Spleen (tissue), 11 donors: ENCODE results near the gene KLHL2. TPM values are rescaled to one million over a fixed set of nuclear protein-coding genes. Genes with fewer than 3 reads are reported as not detected.
"Not testable (repeated sequence)": the region's sequence is repeated elsewhere in the genome, so short reads cannot be mapped to it uniquely, and the experiment has no call there.

ENCODE experiments used
- DNase-seq: peaks from one replicate; pipeline ENCODE4 v3.0.0-alpha.2; 2020
- H3K27ac ChIP-seq, 8 donors: fragments of 200-600 bp; sonication (generic) in 7 of 8; 1 replicate in 4 of 8; 2 replicates in 4 of 8; pipeline versions ENCODE4 v1.5.0 to v1.8.0; 2016 to 2021; ENCODE audit warnings: inconsistent platforms in 4 of 8, mild to moderate bottlenecking in 4 of 8, moderate library complexity in 1 of 8
- H3K27me3 ChIP-seq, 7 donors: fragments of 200-600 bp; sonication (generic) in 6 of 7; replicated peaks in 1 of 7; 1 replicate in 4 of 7; 2 replicates in 3 of 7; pipeline versions ENCODE4 v1.5.0 to v1.8.0; 2016 to 2021; ENCODE audit warnings: inconsistent platforms in 3 of 7, mild to moderate bottlenecking in 1 of 7
- H3K36me3 ChIP-seq, 6 donors: fragments of 200-600 bp; sonication (generic) in 5 of 6; 1 replicate in 4 of 6; 2 replicates in 2 of 6; pipeline versions ENCODE4 v1.5.0 to v1.8.0; 2016 to 2021; ENCODE audit warnings: inconsistent platforms in 2 of 6
- H3K4me1 ChIP-seq, 6 donors: fragments of 200-600 bp; sonication (generic) in 5 of 6; 1 replicate in 3 of 6; 2 replicates in 3 of 6; pipeline versions ENCODE4 v1.5.0 to v1.8.0; 2016 to 2021; ENCODE audit warnings: inconsistent platforms in 3 of 6
- H3K4me3 ChIP-seq, 8 donors: fragments of 200-600 bp; sonication (generic) in 7 of 8; 1 replicate in 4 of 8; 2 replicates in 4 of 8; pipeline versions ENCODE4 v1.5.0 to v1.8.0; 2016 to 2021; ENCODE audit warnings: inconsistent platforms in 4 of 8, mild to moderate bottlenecking in 4 of 8, moderate library complexity in 2 of 8
- H3K9me3 ChIP-seq, 8 donors: fragments of 200-600 bp; sonication (generic) in 7 of 8; 1 replicate in 4 of 8; 2 replicates in 4 of 8; pipeline versions ENCODE4 v1.5.0 to v1.8.0; 2016 to 2021; ENCODE audit warnings: inconsistent platforms in 4 of 8
- CTCF ChIP-seq, 11 experiments: fragments of 200-600 bp in 7 of 11; fragments of 450-650 bp in 4 of 11; sonication (generic) in 4 of 11; IDR thresholded peaks in 8 of 11; conservative IDR thresholded peaks in 3 of 11; 1 replicate in 7 of 11; 2 replicates in 4 of 11; pipeline versions ENCODE4 v1.4.0 to v1.8.0; 2016 to 2021; ENCODE audit warnings: antibody characterized with exemption in 11 of 11, inconsistent platforms in 4 of 11, mild to moderate bottlenecking in 1 of 11
- POLR2AphosphoS5 ChIP-seq, 3 donors: sonication (generic); formaldehyde crosslinking; IDR thresholded peaks; one replicate each; pipeline ENCODE4 v1.5.1; 2017; ENCODE audit warnings: antibody characterized with exemption in 3 of 3
- WGBS, 5 donors: extraction: QIAGEN DNeasy Blood & Tissue Kit in 3 of 5; methylation state at CpG; one replicate each; pipeline versions ENCODE4 v1.1.5 to v1.1.7; 2013 to 2018; 5-methylcytosine and 5-hydroxymethylcytosine counted together
- intact Hi-C: fragments of 100-400 bp; cut with DNase I; formaldehyde crosslinking; loops from one replicate; pipeline ENCODE4 v1.15.0; 2023; ENCODE audit warnings: low total_unique reads
- polyA plus RNA-seq, 3 donors: library from polyadenylated mRNA; stranded (reverse); fragments of 200-250 nt; gene quantifications; one replicate each; pipeline ENCODE4 v1.2.1, GENCODE V29; 2013
- total RNA-seq, 7 donors: library from RNA; depleted of rRNA in 3 of 7; stranded (reverse); fragments of >200 nt in 3 of 7; fragmentation: NEBNext Ultra II Directional in 4 of 7; extraction: Animal tissue kit (Norgen Biotek cat#: 25700) in 4 of 7; gene quantifications; one replicate each; pipeline versions ENCODE4 v1.1.0 to v1.2.1, GENCODE V29; 2016 to 2021
- donor health status: healthy with polysubstance abuse.
- donor health status: DM: no; HTN: no; CAD: no; lungs with moderate emphysema.
- donor health status: DM: no; HTN: no; CAD: no.
- donor health status: Bipolar disorder and iron deficiency.
- donor health status: healthy.
- donor health status: DM: no; HTN: no; CAD: no.
- donor health status: DM: yes; HTN: yes; CAD: no.

The KLHL2 gene
- total and polyA plus RNA-seq, 10 donors: 10.8 to 102 (median 48.5) TPM

- Histone ChIP-seq H3K4me1 (peaks cover 0 to 20% (median 4%) of the 10 kb centered on the region in 6 donors), H3K36me3 (peaks cover 0 to 26% (median 2%) of the 10 kb centered on the region in 6 donors)
- H3K27me3 ChIP-seq, intact Hi-C loops, H3K9me3 ChIP-seq, H3K27ac ChIP-seq, H3K4me3 ChIP-seq, DNase-seq: not testable (repeated sequence)
- 79 to 89% (median 86%) methylated on average over 2 of the region's 2 CpGs for WGBS, 5 donors
Measured at GRCh38 chr4:165244148-165244547, 36.8 kb downstream of the KLHL2 start.

- H3K9me3 ChIP-seq, H3K4me3 ChIP-seq, H3K27me3 ChIP-seq, intact Hi-C loops, H3K27ac ChIP-seq, DNase-seq: not testable (repeated sequence)
- peaks cover 0 to 21% (median under 1%) of the 10 kb centered on the region in 6 donors for H3K36me3 ChIP-seq
- WGBS, 5 donors: 95 to 97% (median 96%) methylated on average over 10 of the region's 10 CpGs
- peaks cover 0 to 24% (median 4%) of the 10 kb centered on the region in 6 donors for H3K4me1 ChIP-seq
Measured at GRCh38 chr4:165244587-165245186, 37.3 kb downstream of the KLHL2 start.

GRCh38 chr4:165248102-165248501 is 40.7 kb downstream of the KLHL2 start:
- H3K27me3 ChIP-seq: no peaks in the 10 kb centered on the region
- no peak overlapping the region for H3K4me3 ChIP-seq
- H3K36me3 ChIP-seq: peaks cover 0 to 5% (median 0%) of the 10 kb centered on the region in 6 donors
- intact Hi-C loops: no loop called here
- WGBS, 5 donors: 34 to 62% (median 44%) methylated on average over 3 of the region's 3 CpGs
- no peaks in the 10 kb centered on the region for H3K9me3 ChIP-seq
- DNase-seq: no peak
- H3K27ac ChIP-seq: peak overlapping the region in 6 of 8 donors; percentile 21 to 86 (median 72)
- H3K4me1 ChIP-seq: peaks cover 0 to 24% (median 4%) of the 10 kb centered on the region in 6 donors
- TF ChIP-seq CTCF (IDR thresholded peaks at IDR 0.05 in 8 of 11, conservative IDR thresholded peaks at IDR 0.05 in 3 of 11): no peak
- TF ChIP-seq POLR2AphosphoS5 (IDR thresholded peaks at IDR 0.05): no peak

- H3K27me3 ChIP-seq, H3K36me3 ChIP-seq, H3K4me3 ChIP-seq, H3K9me3 ChIP-seq, DNase-seq, intact Hi-C loops: not testable (repeated sequence)
- peaks cover 0 to 24% (median 4%) of the 10 kb centered on the region in 6 donors for H3K4me1 ChIP-seq
- WGBS, 5 donors: 81 to 100% (median 89%) methylated on average over 1 of the region's 1 CpG
- H3K27ac ChIP-seq: peak overlapping the region in 5 of 8 donors; percentile 21 to 86 (median 80)
Measured at GRCh38 chr4:165248904-165249303, 41.5 kb downstream of the KLHL2 start.

- H3K27ac ChIP-seq: peak overlapping the region in 6 of 8 donors; percentile 57 to 91 (median 84)
- 77 to 85% (median 81%) methylated on average over 3 of the region's 3 CpGs for WGBS, 5 donors
- H3K9me3 ChIP-seq, intact Hi-C loops, H3K27me3 ChIP-seq, H3K36me3 ChIP-seq, DNase-seq: not testable (repeated sequence)
- peak overlapping the region in 1 of 8 donors; percentile 13 for H3K4me3 ChIP-seq
- H3K4me1 ChIP-seq: peaks cover 0 to 40% (median 26%) of the 10 kb centered on the region in 6 donors
Measured at GRCh38 chr4:165254771-165255170, 47.4 kb downstream of the KLHL2 start.

GRCh38 chr4:165255439-165255838 is 48.1 kb downstream of the KLHL2 start:
- 10 to 21% (median 15%) methylated on average over 4 of the region's 4 CpGs for WGBS, 5 donors
- H3K27ac ChIP-seq: peak overlapping the region in 7 of 8 donors; percentile 57 to 91 (median 80)
- peak in 1 of 3 donors; percentile 69 for TF ChIP-seq POLR2AphosphoS5 (IDR thresholded peaks at IDR 0.05)
- intact Hi-C loops, H3K27me3 ChIP-seq, H3K9me3 ChIP-seq, H3K36me3 ChIP-seq: not testable (repeated sequence)
- peak overlapping the region in 1 of 8 donors; percentile 13 for H3K4me3 ChIP-seq
- DNase-seq: peak; percentile 84
- peaks cover 0 to 46% (median 27%) of the 10 kb centered on the region in 6 donors for H3K4me1 ChIP-seq
